Measurements from ENCODE around the gene TRAPPC6A. TPM values are rescaled to one million over a fixed set of nuclear protein-coding genes. Genes with fewer than 3 reads are reported as not detected.
A peak's percentile ranks its signal among the peaks of the same experiment; 100 is the strongest.

TRAPPC6A gene
- total RNA-seq, 1 experiment from 2014 or later = 59.9 TPM

DNA sequence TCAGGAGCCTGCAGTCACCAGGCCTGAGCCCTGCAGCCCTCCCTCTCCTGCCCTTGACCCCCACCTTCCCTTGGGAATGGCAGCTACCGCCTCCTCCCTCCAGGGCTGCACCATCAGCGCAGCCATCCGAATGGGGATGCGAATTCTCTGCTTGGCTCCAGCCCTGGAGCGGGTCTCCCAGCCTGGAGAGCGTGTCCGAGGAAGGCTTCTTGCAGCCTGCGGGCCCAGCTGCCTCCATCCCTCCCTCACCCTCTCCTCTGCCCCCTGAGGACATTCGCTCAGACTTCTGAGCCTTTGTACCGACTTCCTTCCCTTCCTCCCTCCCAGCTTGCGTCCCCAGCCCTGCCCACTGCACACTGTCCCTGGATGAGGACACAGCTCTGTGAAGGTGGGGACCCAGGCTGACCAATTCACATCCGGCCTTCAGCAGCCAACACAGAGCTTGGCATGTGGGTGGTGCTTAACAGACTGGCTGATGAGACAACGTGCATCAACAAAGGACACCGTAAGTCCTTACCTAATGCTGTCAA lies 11.2 kb downstream of the TRAPPC6A start:
- Histone ChIP-seq H3K23me2 (ENCODE audit: insufficient read length, low read depth, low read length, poor library complexity, severe bottlenecking) (no peaks in the 10 kb centered on the region), H4K5ac (ENCODE audit: insufficient read length, low read depth, low read length) (no peak overlapping the region), H3K79me1 (ENCODE audit: insufficient read depth, low read depth, low read length, poor library complexity, severe bottlenecking) (no peaks in the 10 kb centered on the region), H3K9ac (ENCODE audit: extremely low read depth, insufficient read length, low read length) (no peak overlapping the region), H4K8ac (replicated peaks; ENCODE audit: insufficient read length, low read depth, low read length) (no peak overlapping the region), H3K14ac (ENCODE audit: insufficient read depth, low read length) (no peak overlapping the region), H2BK20ac (ENCODE audit: low read depth, low read length, poor library complexity, severe bottlenecking) (no peak overlapping the region), H2BK15ac (ENCODE audit: low read depth, low read length) (no peak overlapping the region), H3K56ac (ENCODE audit: insufficient read length, low read depth, low read length) (no peak overlapping the region), H3K27me3 (ENCODE audit: insufficient read depth, low read length) (no peaks in the 10 kb centered on the region), H3K4me1 (ENCODE audit: insufficient read depth, low read length) (no peaks in the 10 kb centered on the region), H3K4ac (ENCODE audit: low read depth, low read length) (no peak overlapping the region), H3K9me3 (ENCODE audit: control insufficient read depth, low read depth, low read length) (no peaks in the 10 kb centered on the region), H4K20me1 (ENCODE audit: control insufficient read depth, insufficient read depth, insufficient read length) (no peaks in the 10 kb centered on the region), H3K27ac (ENCODE audit: insufficient read length, low read depth, low read length) (no peak overlapping the region), H3K23ac (ENCODE audit: insufficient read length, low read depth, low read length) (no peak overlapping the region), H2AK5ac (ENCODE audit: insufficient read length, low read length) (no peak overlapping the region), H2AFZ (ENCODE audit: low read length) (no peak overlapping the region), H3K18ac (ENCODE audit: insufficient read length, low read depth, low read length) (no peak overlapping the region), H2BK12ac (ENCODE audit: insufficient read length, low read depth, low read length) (no peak overlapping the region), H2BK120ac (ENCODE audit: low read depth, low read length, poor library complexity, severe bottlenecking) (no peak overlapping the region), H3K4me2 (ENCODE audit: insufficient read depth, insufficient read length, low read length) (no peak overlapping the region), H4K91ac (ENCODE audit: insufficient read length, low read depth, low read length) (no peak overlapping the region), H2BK5ac (ENCODE audit: insufficient read length, low read length) (no peak overlapping the region), H3K79me2 (ENCODE audit: insufficient read depth, low read length) (no peaks in the 10 kb centered on the region; the same call in 1 of the 2 replicates), H3T11ph (ENCODE audit: low read length) (no peak overlapping the region)
- Mint-ChIP-seq H3K9me3 (no peaks in the 10 kb centered on the region), H3K27me3 (ENCODE audit: low read depth) (peaks cover 5% of the 10 kb centered on the region), H3K4me1 (peaks cover 2 to 18% of the 10 kb centered on the region in 2 experiments), H3K36me3 (ENCODE audit: insufficient read depth in 1 of 3, low read depth in 3 of 3) (no peaks in the 10 kb centered on the region; a peak in 1 of 7 replicates), H3K4me3 (peak overlapping the region in 1 of 2 experiments; percentile 43; a peak in 2 of 5 replicates), H3K27ac (peak overlapping the region; percentile 30 to 63 (median 57); a peak in 2 of 7 replicates)
- no CpG with 5 or more reads among the region's 14 CpGs for WGBS (ENCODE audit: extremely low coverage, insufficient read length, low lambda C conversion rate)
- DNase-seq = peak; percentile 55
- TF ChIP-seq, protein P1, sequence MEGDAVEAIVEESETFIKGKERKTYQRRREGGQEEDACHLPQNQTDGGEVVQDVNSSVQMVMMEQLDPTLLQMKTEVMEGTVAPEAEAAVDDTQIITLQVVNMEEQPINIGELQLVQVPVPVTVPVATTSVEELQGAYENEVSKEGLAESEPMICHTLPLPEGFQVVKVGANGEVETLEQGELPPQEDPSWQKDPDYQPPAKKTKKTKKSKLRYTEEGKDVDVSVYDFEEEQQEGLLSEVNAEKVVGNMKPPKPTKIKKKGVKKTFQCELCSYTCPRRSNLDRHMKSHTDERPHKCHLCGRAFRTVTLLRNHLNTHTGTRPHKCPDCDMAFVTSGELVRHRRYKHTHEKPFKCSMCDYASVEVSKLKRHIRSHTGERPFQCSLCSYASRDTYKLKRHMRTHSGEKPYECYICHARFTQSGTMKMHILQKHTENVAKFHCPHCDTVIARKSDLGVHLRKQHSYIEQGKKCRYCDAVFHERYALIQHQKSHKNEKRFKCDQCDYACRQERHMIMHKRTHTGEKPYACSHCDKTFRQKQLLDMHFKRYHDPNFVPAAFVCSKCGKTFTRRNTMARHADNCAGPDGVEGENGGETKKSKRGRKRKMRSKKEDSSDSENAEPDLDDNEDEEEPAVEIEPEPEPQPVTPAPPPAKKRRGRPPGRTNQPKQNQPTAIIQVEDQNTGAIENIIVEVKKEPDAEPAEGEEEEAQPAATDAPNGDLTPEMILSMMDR (conservative IDR thresholded peaks at IDR 0.05) = no peak

Data from H9 (cell line).